Measurements from ENCODE around the gene HAPSTR1.

- TF ChIP-seq NFRKB (IDR thresholded peaks at IDR 0.05): no peak
- no peak for TF ChIP-seq BHLHE40 (IDR thresholded peaks at IDR 0.05; ENCODE audit: borderline replicate concordance)
- TF ChIP-seq CTBP1 (IDR thresholded peaks at IDR 0.05; ENCODE audit: borderline replicate concordance): no peak
- TF ChIP-seq ARNT (IDR thresholded peaks at IDR 0.05): no peak
- no peak for TF ChIP-seq TARDBP (IDR thresholded peaks at IDR 0.05)
- no peak for TF ChIP-seq SP1 (IDR thresholded peaks at IDR 0.05)
- no peak for TF ChIP-seq FOXM1 (IDR thresholded peaks at IDR 0.05; ENCODE audit: borderline replicate concordance)
- TF ChIP-seq LEF1 (IDR thresholded peaks at IDR 0.05; ENCODE audit: borderline replicate concordance): no peak
- TF ChIP-seq L3MBTL2 (conservative IDR thresholded peaks at IDR 0.05): no peak
- no peak for TF ChIP-seq PKNOX1 (IDR thresholded peaks at IDR 0.05)
- TF ChIP-seq HDGF (IDR thresholded peaks at IDR 0.05; ENCODE audit: borderline replicate concordance): no peak
- TF ChIP-seq FOXA1 (IDR thresholded peaks at IDR 0.05): no peak
- no peak for TF ChIP-seq ELF4 (IDR thresholded peaks at IDR 0.05)
- no peak for TF ChIP-seq SUZ12 (IDR thresholded peaks at IDR 0.05)
These were observed 2.8 kb downstream of the HAPSTR1 start for GRCh38 chr16:9094011-9094846.
